Neural progenitor cell (in vitro differentiated cells): ENCODE measurements around the gene FAM53C.

Source experiments
- CTCF ChIP-seq: fragments of 200-600 bp; sonication (generic); IDR thresholded peaks from 2 replicates; pipeline ENCODE4 v1.5.1; 2017; ENCODE audit warnings: antibody characterized with exemption, mild to moderate bottlenecking
- EZH2 ChIP-seq: fragments of 200-600 bp; sonication (generic); IDR thresholded peaks from 2 replicates; pipeline ENCODE4 v1.6.1; 2017; ENCODE audit warnings: antibody characterized with exemption, mild to moderate bottlenecking, moderate library complexity

GRCh38 chr5:138366632-138367382 lies 28.7 kb downstream of the FAM53C start:
- TF ChIP-seq CTCF (no peak), EZH2 (no peak)
